CD4-positive, alpha-beta T cell treated with Interleukin-17A for 1 hour (primary cell): ENCODE data around the gene SLC22A14.
"Not testable (repeated sequence)": the region's sequence is repeated elsewhere in the genome, so short reads cannot be mapped to it uniquely, and the experiment has no call there.

ENCODE experiments used
- DNase-seq: peaks from one replicate; pipeline ENCODE4 v3.0.0-alpha.2; 2020

Gene SLC22A14

GRCh38 chr3:38274864-38275649 lies 7.0 kb upstream of the SLC22A14 start:
- DNase-seq = no peak

GRCh38 chr3:38275658-38276057 lies 6.4 kb upstream of the SLC22A14 start:
- no peak for DNase-seq

DNA sequence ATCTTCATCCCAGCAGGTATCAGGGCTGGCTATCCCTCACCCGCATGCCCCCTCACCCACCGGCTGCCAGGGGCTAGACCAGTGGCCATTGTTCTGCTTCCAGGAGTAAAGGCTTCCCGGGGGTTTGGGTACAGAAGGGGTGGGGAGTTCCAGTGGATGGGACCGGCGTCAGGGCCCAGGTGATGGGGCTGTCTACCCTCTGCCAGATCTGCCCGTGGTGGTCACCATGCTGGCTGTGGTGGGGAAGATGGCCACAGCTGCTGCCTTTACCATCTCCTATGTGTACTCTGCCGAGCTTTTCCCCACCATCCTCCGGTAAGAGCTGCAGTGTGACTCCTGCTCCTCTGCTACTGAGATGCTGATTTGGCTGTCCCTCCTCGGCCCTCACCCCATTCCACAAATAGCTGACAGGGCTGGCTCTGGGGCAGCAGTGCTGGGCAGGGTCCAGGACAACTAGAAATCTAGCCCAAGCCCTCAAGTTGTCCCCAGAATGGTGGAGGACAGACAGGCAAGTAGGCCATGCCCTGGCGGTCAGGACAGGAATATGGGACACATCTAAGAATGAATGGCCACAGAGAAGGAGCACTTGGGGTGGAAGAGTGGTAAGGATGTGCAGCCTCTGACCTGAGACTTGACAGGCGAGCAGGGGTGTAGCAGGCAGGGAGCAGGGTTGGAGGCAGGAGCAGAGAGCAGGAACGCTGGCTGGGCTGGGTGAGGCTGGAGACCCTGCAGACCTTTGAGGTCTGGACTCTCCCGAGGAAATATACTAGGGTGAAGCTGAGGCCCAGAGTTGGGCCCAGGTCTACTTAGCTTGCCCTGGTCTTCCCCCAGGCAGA lies 5.8 kb upstream of the SLC22A14 start:
- DNase-seq = no peak

GRCh38 chr3:38276917-38277630 lies 5.0 kb upstream of the SLC22A14 start:
- no peak for DNase-seq

GRCh38 chr3:38278841-38279240 lies 3.3 kb upstream of the SLC22A14 start:
- no peak for DNase-seq

DNA sequence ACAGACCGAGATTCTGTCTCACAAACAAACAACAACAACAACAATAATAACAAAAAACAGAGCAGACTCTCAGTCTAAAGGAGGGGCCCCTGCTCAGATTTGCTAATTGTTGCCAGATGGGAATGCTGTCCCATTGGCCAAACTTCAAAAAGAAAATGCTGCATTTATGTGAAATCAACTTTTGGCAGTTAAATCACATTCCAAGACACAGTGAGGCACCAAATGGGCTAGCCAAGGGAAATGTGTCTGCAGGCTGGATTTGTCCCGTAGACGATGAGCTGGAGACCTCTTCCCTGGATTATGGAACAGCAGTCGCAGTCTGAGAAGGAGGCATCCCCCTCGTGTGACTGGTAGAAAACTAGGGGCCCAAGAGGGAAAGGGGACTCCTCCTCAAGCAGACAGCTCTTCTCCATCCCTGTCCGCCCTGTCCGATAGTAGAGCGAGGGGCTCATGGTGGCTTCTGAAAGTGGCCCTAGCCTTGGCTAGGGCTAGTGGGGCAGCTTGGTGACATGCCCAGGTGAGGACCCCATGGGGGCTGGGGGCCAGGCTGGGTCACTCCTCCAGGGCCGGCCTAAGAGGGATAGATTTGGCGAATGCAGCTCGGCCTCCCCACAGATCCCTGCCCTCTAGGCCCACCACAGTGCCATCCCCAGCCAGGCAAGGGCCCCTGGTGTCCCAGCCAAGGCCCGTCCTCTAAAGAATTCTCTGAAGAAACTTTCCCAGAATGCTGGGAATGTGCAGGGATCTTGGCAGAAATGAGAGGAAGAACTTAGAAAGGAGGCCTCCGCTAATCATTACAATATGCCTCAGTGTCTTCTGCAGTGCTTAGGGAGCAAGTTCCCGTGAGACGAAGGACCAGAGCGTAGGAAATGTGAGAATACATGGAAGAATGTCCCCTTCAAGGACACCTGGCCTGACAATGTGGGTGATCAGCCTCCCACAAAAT lies 2.0 kb downstream of the SLC22A14 start:
- no peak for DNase-seq

DNA sequence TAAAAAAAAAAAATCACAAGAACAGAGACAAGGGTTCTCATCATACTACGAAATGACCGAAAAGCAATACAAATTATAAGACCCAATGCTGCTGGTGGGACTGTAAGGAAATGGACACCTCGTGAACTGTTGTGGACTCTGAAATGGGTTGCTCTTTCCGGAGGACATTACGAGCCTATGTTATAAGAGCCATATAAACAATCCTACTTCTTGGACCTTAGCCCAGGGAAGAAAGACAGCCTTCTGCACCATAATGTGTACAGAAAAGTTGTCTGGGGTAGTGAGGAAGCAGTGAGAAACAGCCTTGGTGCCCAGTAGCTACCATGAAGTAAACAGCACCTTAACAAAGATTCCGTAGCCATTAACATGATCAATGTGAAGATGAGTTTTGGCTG lies 2.7 kb downstream of the SLC22A14 start:
- no peak for DNase-seq

DNA sequence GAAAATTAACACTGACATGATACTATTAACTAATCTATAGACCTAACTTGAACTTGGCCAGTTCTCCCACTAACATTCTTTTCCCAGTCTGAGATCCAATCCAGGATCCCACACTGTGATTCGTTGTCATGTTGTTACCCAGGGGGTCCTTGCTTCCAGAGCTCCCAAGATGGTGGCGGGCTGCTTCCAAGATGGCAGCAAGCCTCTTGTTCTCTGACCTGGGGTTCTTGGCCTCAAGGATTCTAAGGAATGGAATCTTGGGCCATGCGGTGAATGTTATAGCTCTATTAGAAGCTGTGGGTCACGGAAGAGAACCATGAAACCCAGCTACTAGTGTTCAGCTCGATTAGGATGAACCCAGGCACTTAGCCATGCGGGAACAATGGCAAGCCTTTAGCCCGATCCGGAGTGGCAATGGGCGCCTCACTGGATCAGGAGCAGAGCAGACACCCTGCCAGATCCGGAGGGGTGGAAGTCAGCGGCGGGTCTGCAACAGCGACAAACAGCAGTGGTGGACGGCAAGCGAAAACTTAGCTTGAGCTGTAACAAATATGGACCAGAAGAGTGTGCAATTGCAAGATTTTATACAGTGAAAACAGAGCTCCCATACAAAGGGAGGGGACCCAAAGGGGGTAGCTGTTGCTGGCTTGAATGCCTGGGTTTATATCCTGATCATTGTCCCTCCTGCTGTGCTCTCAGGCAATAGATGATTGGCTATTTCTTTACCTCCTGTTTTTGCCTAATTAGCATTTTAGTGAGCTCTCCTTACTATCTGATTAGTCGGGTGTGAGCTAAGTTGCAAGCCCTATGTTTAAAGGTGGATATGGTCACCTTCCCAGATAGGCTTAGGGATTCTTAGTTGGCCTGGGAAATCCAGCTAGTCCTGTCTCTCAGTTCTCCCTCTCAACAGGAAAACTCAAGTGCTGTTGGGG lies 7.5 kb downstream of the SLC22A14 start:
- not testable (repeated sequence) for DNase-seq

DNA sequence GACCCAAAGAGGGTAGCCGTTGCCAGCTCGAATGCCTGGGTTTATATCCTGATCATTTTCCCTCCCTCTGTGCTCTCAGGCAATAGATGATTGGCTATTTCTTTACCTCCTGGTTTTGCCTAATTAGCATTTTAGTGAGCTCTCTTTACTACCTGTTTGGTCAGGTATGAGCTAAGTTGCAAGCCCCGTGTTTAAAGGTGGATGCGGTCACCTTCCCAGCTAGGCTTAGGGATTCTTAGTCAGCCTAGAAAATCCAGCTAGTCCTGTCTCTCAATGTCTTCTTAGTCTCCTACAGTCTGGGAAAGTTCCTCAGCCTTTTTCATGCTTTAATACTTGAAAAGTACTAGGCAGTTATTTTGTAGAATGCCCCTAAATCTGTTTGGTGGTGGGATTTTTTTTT lies 15.0 kb downstream of the SLC22A14 start:
- not testable (repeated sequence) for DNase-seq

DNA sequence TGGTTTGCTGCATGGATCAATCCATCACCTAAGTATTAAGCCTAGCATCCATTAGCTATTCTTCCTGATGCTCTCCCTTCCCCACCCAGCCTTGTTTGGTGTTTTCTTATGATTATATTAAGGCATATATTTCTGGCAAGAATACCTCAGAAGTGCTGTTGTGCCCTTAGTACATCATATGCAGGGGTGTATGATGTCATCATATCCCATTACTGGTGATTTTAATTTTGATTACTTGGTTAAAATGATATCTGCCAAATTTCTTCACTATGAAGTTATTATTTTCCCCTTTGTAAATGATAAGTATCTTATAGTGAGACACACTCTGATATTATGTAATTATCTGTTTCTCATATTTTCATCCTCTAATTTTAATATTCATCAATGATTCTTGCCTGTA lies 15.4 kb downstream of the SLC22A14 start:
- no peak for DNase-seq

DNA sequence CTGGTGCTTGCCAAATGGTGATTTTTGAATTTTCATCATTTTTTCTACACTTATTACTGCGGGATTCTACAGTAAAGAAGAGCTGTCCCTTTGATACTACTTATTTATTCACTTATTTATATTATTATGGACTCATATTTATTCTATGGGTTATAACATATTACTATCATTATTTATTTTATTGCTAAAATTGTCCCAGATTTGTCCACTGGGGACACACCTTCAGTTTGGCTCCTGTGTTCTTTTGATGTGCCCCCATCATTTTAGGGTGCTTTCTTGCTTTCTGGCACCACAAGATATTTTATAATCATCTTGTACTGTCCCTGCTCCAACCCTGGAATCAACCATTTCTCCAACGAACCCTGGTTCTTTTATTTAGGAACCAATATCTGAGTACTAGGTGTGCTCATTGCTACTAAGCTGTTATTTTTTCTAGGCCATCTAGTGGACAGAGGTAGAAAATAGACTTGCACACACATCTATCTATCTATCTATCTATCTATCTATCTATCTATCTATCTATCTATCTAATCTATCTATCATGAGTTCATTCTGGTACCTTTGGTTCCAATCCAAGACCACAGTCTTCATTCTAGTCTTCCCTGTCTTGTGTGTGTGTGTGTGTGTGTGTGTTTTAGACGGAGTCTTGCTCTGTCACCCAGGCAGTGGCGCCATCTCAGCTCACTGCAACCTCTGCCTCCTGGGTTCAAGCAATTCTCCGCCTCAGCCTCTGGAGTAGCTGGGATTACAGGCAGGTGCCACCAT lies 16.0 kb downstream of the SLC22A14 start:
- peak; percentile 7 for DNase-seq

GRCh38 chr3:38306941-38307340 lies 24.8 kb downstream of the SLC22A14 start:
- no peak for DNase-seq

DNA sequence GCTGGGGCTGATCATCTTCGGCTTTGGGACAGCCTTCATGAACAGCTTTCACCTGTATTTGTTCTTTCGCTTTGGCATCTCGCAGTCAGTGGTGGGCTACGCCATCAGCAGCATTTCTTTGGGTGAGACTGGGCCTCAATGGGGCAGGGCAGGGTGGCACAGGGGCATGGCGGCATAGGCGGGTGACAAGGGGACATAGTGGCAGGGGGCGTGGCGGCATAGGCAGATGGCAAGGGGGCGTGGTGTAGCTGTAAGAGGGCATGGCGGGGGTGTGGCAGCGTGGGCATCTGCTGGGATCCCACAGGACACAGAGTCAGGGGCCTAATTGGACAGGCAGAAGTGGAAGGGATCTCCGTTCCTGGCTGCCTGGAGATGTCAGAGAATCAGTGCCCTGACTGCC lies 25.5 kb downstream of the SLC22A14 start:
- no peak for DNase-seq

DNA sequence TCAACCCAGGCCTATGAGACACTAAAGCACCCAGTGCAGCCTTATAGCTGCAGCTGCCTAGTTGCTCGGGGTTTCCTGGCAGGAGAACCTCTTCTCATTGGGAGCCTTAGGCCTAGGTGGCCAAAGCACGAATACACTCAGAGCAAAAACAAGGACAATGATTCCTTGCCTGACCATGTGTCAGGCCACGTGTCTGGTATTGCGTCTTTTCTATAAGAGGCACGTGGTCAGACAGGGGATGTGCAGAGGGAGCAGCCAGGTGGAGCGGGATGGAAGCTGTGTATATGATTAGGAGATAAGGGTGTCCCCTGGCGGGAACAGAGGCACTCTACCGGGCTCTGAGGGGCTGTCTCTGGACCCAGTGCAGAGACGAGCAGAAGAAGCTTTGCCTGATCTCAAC lies 26.4 kb downstream of the SLC22A14 start:
- no peak for DNase-seq

- no peak for DNase-seq
Observed at GRCh38 chr3:38311476-38311875, 29.4 kb downstream of the SLC22A14 start.

DNA sequence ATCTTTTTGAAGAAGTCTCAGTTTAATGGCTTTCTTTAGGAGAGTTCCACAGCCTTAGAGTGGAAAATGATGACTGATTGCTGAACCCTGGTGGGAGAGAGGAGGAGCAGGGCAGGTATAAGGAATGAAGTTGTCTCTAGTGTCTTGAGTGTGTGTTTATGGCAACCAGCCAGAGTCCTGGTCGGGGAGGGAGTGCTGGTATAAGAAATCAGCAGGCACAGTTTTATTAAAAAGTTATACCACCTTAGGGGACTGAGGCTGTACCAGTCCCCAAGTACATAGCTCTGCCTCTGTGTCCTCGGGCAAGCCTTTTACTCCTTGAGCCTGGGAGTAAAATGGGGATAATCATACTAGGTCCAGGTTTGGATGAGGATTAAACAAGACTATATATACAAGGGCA lies 29.8 kb downstream of the SLC22A14 start:
- DNase-seq = no peak

GRCh38 chr3:38312356-38312755 lies 30.3 kb downstream of the SLC22A14 start:
- no peak for DNase-seq

DNA sequence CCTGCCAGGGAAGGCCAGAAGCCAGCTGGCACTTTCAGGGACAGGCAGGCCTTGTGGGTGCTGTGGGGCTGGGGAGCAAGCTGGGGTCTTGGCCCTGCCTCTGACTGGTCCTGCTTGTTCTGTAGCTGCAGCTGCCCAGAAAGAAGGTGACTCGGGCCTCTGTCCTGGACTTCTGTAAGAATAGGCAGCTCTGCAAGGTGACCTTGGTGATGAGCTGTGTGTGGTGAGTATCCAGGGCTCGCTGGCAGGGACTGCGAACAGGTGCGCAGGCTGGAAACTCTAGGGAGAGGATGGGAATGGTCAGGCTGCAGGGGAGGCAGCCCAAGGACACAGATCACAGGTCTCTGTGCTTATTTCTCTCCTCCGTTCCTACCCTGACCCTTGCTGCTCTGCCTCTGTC lies 31.2 kb downstream of the SLC22A14 start:
- DNase-seq = no peak

DNA sequence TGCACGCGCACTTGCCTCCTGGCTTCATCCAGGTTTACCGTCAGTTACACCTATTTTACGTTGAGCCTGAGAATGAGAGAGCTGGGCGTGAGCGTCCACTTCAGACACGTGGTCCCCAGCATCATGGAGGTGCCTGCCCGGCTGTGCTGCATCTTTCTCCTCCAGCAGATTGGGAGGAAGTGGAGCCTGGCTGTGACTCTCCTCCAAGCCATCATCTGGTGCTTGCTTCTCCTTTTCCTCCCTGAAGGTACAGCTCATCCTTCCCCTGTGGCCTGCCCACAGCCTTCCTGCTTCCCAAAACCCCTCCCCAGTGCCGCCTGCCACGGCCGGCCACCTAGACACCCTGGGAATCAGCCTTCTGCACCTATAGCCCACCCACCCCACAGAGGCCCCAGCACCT lies 31.6 kb downstream of the SLC22A14 start:
- no peak for DNase-seq

GRCh38 chr3:38314112-38314763 lies 32.1 kb downstream of the SLC22A14 start:
- no peak for DNase-seq
